Aorta (tissue), 5 donors: ENCODE data around the gene VIL1. TPM values are rescaled to one million over a fixed set of nuclear protein-coding genes. Genes with fewer than 3 reads are reported as not detected.

ENCODE experiments used
- ATAC-seq: fragments of 200-7000 bp; cut with Tn5 transposase; one replicate; pipeline ENCODE4 v1.9.1; 2022; ENCODE audit warnings: moderate library complexity; ENCODE audit not compliant: low FRiP score
- DNase-seq, 2 donors: peaks; one replicate each; pipeline ENCODE4 v3.0.0-alpha.2; 2020
- H3K27ac ChIP-seq, 2 donors: one replicate each; pipeline ENCODE4 v1.5.1; 2013; ENCODE audit warnings: low read length in 2 of 2, mild to moderate bottlenecking in 2 of 2, moderate library complexity in 2 of 2, control low read depth in 1 of 2, inconsistent platforms in 1 of 2, low read depth in 1 of 2
- H3K27me3 ChIP-seq, 2 donors: one replicate each; pipeline ENCODE4 v1.6.1; 2013; ENCODE audit warnings: control low read depth in 1 of 2, low read length in 1 of 2, mild to moderate bottlenecking in 1 of 2, moderate library complexity in 1 of 2; ENCODE audit not compliant: insufficient read depth in 2 of 2, control insufficient read depth in 1 of 2
- H3K36me3 ChIP-seq, 2 donors: one replicate each; pipeline ENCODE4 v1.6.1; 2013; ENCODE audit warnings: control low read depth in 1 of 2, low read length in 1 of 2, mild to moderate bottlenecking in 1 of 2; ENCODE audit not compliant: insufficient read depth in 2 of 2, control insufficient read depth in 1 of 2
- H3K4me1 ChIP-seq, 2 donors: one replicate each; pipeline ENCODE4 v1.6.1; 2013; ENCODE audit warnings: low read length in 2 of 2, control low read depth in 1 of 2, mild to moderate bottlenecking in 1 of 2, moderate library complexity in 1 of 2; ENCODE audit not compliant: insufficient read depth in 2 of 2, control insufficient read depth in 1 of 2
- H3K4me3 ChIP-seq, 2 donors: one replicate each; pipeline ENCODE4 v1.5.1; 2013; ENCODE audit warnings: low read length in 2 of 2, control low read depth in 1 of 2, mild to moderate bottlenecking in 1 of 2
- H3K9me3 ChIP-seq: one replicate; pipeline ENCODE4 v1.6.1; 2013; ENCODE audit warnings: mild to moderate bottlenecking, low read length; ENCODE audit not compliant: control insufficient read depth
- WGBS, 2 donors: extraction: QIAGEN DNeasy Blood & Tissue Kit; methylation state at CpG; one replicate each; pipeline ENCODE4 v1.1.7; 2013; 5-methylcytosine and 5-hydroxymethylcytosine counted together
- intact Hi-C, 2 donors: fragments of 100-400 bp; cut with DNase I; formaldehyde crosslinking; loops; one replicate each; pipeline versions ENCODE4 v1.14.2 to v1.15.0; 2022
- polyA plus RNA-seq, 2 donors: library from polyadenylated mRNA; stranded (reverse); fragments of 200-250 nt; gene quantifications; one replicate each; pipeline ENCODE4 v1.2.3, GENCODE V29; 2013
- total RNA-seq, 2 donors: library from RNA; stranded (reverse); fragmentation: NEBNext Ultra II Directional; extraction: Animal tissue kit (Norgen Biotek cat#: 25700); gene quantifications; one replicate each; pipeline ENCODE4 v1.2.1, GENCODE V29; 2021
- donor health status: healthy with polysubstance abuse.
- donor health status: Bipolar disorder and iron deficiency.
- donor health status: DM: no; HTN: no; CAD: no.
- donor health status: DM: no; HTN: no; CAD: no.
- donor health status: DM: yes; HTN: yes; CAD: no.

The VIL1 gene
- total and polyA plus RNA-seq, 4 donors, result 0.65 to 40.3 (median 1.1) TPM; not detected in 1

DNA sequence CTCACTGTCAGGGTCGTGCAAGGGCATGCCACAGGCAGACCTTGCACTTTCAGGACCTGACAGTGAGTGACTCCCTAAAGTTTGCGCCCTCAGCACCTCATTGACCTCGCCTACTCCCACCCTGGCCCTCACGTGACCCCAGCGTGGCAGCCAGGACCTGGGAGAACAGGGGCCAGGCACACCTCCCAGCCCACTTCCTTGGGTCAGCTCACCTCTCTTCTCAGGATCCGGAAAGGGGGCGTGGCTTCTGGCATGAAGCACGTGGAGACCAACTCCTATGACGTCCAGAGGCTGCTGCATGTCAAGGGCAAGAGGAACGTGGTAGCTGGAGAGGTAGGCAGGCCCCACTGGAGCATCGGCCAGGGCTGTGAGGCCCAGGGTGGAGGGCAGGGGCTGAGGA is 8.8 kb downstream of the VIL1 start:
- ATAC-seq (no peak), DNase-seq (peak; percentile 21 to 56)
- Histone ChIP-seq H3K4me3 (no peak overlapping the region), H3K4me1 (no peaks in the 10 kb centered on the region), H3K9me3 (no peaks in the 10 kb centered on the region), H3K27me3 (no peaks in the 10 kb centered on the region), H3K27ac (no peak overlapping the region), H3K36me3 (no peaks in the 10 kb centered on the region)
- intact Hi-C loops, result no loop called here
- WGBS, 2 donors, result 68 to 72% methylated on average over 11 of the region's 11 CpGs

GRCh38 chr2:218428846-218429558 is 10.1 kb downstream of the VIL1 start:
- Histone ChIP-seq H3K9me3 (no peaks in the 10 kb centered on the region), H3K4me3 (no peak overlapping the region), H3K4me1 (no peaks in the 10 kb centered on the region), H3K36me3 (no peaks in the 10 kb centered on the region), H3K27ac (no peak overlapping the region), H3K27me3 (no peaks in the 10 kb centered on the region)
- WGBS, 2 donors, result 92 to 95% methylated on average over 24 of the region's 24 CpGs
- DNase-seq, result peak; percentile 32 to 49
- ATAC-seq, result no peak
- intact Hi-C loops, result no loop called here

DNA sequence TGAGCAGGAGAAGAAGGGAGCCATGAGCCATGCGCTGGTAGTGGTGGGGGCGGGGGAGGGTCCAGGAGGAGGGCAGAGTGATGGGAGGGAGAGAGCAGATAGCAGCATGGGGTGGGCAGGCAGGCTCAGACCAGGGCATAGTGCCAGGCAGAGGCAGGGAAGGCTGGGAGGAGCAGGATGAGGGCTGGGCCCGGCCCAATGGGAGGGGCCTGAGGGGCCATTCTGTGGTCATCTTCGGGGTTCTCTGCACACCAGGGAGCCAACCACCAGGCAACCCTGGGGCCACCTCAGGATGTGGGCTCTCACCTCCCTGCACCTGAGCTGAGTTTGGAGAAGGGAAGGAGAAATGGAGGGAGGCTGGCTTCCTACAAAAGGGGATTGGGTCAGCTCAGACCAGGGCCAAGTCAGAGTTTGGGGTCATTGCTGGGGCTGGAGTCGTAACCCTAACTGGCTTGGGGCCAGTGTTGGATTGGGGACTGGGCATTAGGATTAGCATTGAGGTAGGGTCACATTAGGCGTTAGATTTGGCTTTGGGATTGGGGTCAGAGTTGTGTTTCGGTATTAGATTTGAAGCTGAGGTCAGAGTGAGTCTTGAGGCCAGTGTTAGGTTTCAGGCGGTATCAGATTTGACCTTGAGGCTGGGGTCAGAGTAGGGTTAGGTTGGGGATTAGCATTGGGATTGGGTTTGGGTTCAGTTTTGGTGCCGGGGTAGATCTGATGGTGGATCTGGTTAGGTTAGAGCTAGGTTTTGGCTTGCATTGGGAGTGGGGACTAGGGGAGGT is 11.2 kb downstream of the VIL1 start:
- Histone ChIP-seq H3K4me3 (no peak overlapping the region), H3K27ac (no peak overlapping the region), H3K36me3 (no peaks in the 10 kb centered on the region), H3K4me1 (no peaks in the 10 kb centered on the region), H3K9me3 (no peaks in the 10 kb centered on the region), H3K27me3 (no peaks in the 10 kb centered on the region)
- DNase-seq (peak; percentile 14 to 51), ATAC-seq (no peak)
- intact Hi-C loops, result no loop called here
- 63 to 69% methylated on average over 8 to 9 of the region's 9 CpGs for WGBS, 2 donors

- WGBS, 2 donors, result 90 to 93% methylated on average over 11 of the region's 11 CpGs
- H3K27ac ChIP-seq, result no peak overlapping the region
- H3K9me3 ChIP-seq, result no peaks in the 10 kb centered on the region
- no peak for ATAC-seq
- intact Hi-C loops, result no loop called here
- H3K27me3 ChIP-seq, result no peaks in the 10 kb centered on the region
- DNase-seq, result peak; percentile 35 to 36
- no peak overlapping the region for H3K4me3 ChIP-seq
- no peaks in the 10 kb centered on the region for H3K36me3 ChIP-seq
- no peaks in the 10 kb centered on the region for H3K4me1 ChIP-seq
These were observed 11.8 kb downstream of the VIL1 start for GRCh38 chr2:218430721-218431120.

DNA sequence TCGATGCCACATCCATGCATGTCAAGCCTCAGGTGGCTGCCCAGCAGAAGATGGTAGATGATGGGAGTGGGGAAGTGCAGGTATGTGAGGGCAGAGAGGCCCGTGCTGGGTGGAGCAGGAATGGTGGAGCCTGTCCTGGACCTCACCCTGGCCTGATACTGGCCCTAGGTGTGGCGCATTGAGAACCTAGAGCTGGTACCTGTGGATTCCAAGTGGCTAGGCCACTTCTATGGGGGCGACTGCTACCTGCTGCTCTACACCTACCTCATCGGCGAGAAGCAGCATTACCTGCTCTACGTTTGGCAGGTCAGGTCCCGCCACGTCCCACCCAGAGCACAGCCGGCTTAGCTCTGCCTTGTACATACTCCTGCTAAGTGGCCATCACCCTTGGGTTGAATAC is 13.0 kb downstream of the VIL1 start:
- intact Hi-C loops, result no loop called here

GRCh38 chr2:218432676-218433365 is 13.9 kb downstream of the VIL1 start:
- H3K4me1 ChIP-seq, result no peaks in the 10 kb centered on the region
- H3K4me3 ChIP-seq, result no peak overlapping the region
- H3K36me3 ChIP-seq, result no peaks in the 10 kb centered on the region
- intact Hi-C loops, result no loop called here
- DNase-seq, result peak; percentile 11 to 30
- no peak overlapping the region for H3K27ac ChIP-seq
- H3K27me3 ChIP-seq, result no peaks in the 10 kb centered on the region
- WGBS, 2 donors, result 94 to 95% methylated on average over 8 of the region's 8 CpGs
- H3K9me3 ChIP-seq, result no peaks in the 10 kb centered on the region
- ATAC-seq, result no peak

More for the DNA sequence above, 13.0 kb downstream of the VIL1 start:
- DNase-seq, result peak; percentile 17 to 57
- Histone ChIP-seq H3K4me3 (no peak overlapping the region), H3K27ac (no peak overlapping the region), H3K4me1 (no peaks in the 10 kb centered on the region), H3K9me3 (no peaks in the 10 kb centered on the region), H3K27me3 (no peaks in the 10 kb centered on the region), H3K36me3 (no peaks in the 10 kb centered on the region)
- WGBS, 2 donors, result 81 to 93% methylated on average over 10 of the region's 10 CpGs
- no peak for ATAC-seq

DNA sequence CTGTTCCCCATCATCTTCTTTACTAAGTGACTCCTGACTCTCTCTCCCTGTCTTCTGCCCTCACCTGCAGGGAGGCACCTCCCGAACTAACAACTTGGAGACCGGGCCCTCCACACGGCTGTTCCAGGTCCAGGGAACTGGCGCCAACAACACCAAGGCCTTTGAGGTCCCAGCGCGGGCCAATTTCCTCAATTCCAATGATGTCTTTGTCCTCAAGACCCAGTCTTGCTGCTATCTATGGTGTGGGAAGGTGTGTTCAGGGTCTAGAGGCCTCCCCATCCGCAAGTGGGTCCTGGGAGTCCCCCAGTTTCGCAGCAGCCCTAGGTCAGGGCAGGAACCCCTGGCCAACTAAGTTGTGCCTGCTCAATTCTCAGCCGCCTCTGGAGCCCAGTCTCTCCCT is 15.5 kb downstream of the VIL1 start:
- 93% methylated on average over 9 of the region's 9 CpGs for WGBS, 2 donors
- Histone ChIP-seq H3K27me3 (no peaks in the 10 kb centered on the region), H3K4me3 (no peak overlapping the region), H3K4me1 (no peaks in the 10 kb centered on the region), H3K27ac (no peak overlapping the region), H3K9me3 (no peaks in the 10 kb centered on the region), H3K36me3 (no peaks in the 10 kb centered on the region)
- ATAC-seq (no peak), DNase-seq (peak in 1 of 2 donors; percentile 35)
- intact Hi-C loops, result no loop called here

DNA sequence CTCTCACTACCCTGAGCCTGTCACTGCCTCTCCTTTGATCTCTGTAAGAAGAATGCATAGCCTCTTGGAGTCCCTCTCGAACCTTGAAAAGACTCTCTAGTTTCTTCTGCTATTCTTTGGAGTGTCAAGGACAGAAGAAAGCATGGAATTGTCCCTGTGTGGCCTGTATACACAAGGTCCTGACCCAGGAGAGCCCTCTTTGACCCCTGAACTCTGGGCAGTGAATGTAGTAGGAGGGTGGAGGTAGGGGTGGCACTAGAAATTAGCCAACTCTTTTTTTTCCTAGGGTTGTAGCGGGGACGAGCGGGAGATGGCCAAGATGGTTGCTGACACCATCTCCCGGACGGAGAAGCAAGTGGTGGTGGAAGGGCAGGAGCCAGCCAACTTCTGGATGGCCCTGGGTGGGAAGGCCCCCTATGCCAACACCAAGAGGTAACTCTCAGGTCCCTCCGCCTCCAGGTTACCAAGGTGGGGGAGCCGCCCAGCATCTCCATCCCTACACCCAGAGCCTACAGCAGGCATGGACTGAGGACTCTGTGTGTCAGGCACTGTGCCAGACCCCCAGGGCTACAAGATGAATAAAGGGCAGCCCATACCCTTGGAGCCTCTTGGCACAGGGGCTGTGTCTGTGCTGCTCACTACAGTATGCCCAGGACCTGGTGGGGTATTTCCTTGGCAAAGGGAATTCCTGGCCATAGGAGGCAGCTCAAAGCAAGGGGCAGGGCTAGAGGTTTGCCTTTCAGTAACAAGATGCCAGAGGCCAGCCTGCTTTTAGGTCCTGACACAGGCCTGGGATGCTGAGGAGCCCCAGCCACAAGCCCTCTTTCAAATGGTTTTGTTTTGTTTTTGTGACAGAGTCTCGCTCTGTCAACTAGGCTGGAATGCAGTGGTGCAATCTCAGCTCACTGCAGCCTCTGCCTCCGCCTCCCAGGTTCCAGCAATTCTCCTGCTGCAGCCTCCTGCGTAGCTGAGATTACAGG is 16.4 kb downstream of the VIL1 start:
- DNase-seq (peak; percentile 42 to 43), ATAC-seq (no peak)
- no peak overlapping the region for H3K4me3 ChIP-seq
- intact Hi-C loops, result no loop called here
- no peaks in the 10 kb centered on the region for H3K4me1 ChIP-seq
- no peaks in the 10 kb centered on the region for H3K27me3 ChIP-seq
- no peaks in the 10 kb centered on the region for H3K36me3 ChIP-seq
- H3K27ac ChIP-seq, result no peak overlapping the region
- no peaks in the 10 kb centered on the region for H3K9me3 ChIP-seq
- WGBS, 2 donors, result 90 to 91% methylated on average over 11 of the region's 11 CpGs
